DND-41 (cell line): ENCODE measurements around the gene ELN.

ENCODE experiments used
- ATAC-seq: fragments of 200-7000 bp; cut with Tn5 transposase; 3 replicates; pipeline ENCODE4 v1.9.1; 2021; ENCODE audit warnings: low read depth; ENCODE audit not compliant: insufficient read depth
- DNase-seq: peaks from one replicate; pipeline ENCODE4 v3.0.0-alpha.2; 2020
- H2AFZ ChIP-seq: 2 replicates; pipeline ENCODE4 v1.6.0; 2012; ENCODE audit warnings: low read depth, low read length
- H3K27ac ChIP-seq: 2 replicates; pipeline ENCODE4 v1.5.1; 2012; ENCODE audit warnings: low read length, inconsistent platforms
- H3K27me3 ChIP-seq: fragments of 200-600 bp; sonication (generic); 2 replicates; pipeline ENCODE4 v1.6.0; 2012; ENCODE audit warnings: low read length, mild to moderate bottlenecking, inconsistent platforms; ENCODE audit not compliant: insufficient read depth, poor library complexity
- H3K36me3 ChIP-seq: 2 replicates; pipeline ENCODE4 v1.5.1; 2012; ENCODE audit warnings: low read length, inconsistent platforms; ENCODE audit not compliant: insufficient read depth
- H3K4me1 ChIP-seq: 2 replicates; pipeline ENCODE4 v1.5.1; 2012; ENCODE audit warnings: mild to moderate bottlenecking, low read length; ENCODE audit not compliant: insufficient read depth
- H3K4me2 ChIP-seq: 2 replicates; pipeline ENCODE4 v1.6.0; 2012; ENCODE audit warnings: mild to moderate bottlenecking, moderate library complexity, low read length, inconsistent platforms; ENCODE audit not compliant: insufficient read depth
- H3K4me3 ChIP-seq, 2 experiments: fragments of 200-600 bp in 1 of 2; shearing (Covaris generic) in 1 of 2; 2 replicates each; pipeline ENCODE4 v1.5.1; 2012 to 2016; ENCODE audit warnings: inconsistent platforms in 2 of 2, low read length in 2 of 2, mild to moderate bottlenecking in 2 of 2, low read depth in 1 of 2, moderate library complexity in 1 of 2
- H3K79me2 ChIP-seq: 2 replicates; pipeline ENCODE4 v1.6.0; 2012; ENCODE audit warnings: low read length, inconsistent platforms; ENCODE audit not compliant: insufficient read depth
- H3K9ac ChIP-seq: 2 replicates; pipeline ENCODE4 v1.6.0; 2012; ENCODE audit warnings: low read depth, mild to moderate bottlenecking, inconsistent platforms, low read length, moderate library complexity
- H3K9me3 ChIP-seq: 2 replicates; pipeline ENCODE4 v1.5.1; 2012; ENCODE audit warnings: low read length, moderate library complexity, mild to moderate bottlenecking, inconsistent platforms; ENCODE audit not compliant: insufficient read depth, severe bottlenecking
- H4K20me1 ChIP-seq: 2 replicates; pipeline ENCODE4 v1.6.0; 2012; ENCODE audit warnings: low read length; ENCODE audit not compliant: insufficient read depth
- EZH2 ChIP-seq: IDR thresholded peaks from 3 replicates; pipeline ENCODE4 v1.6.1; 2012; ENCODE audit warnings: borderline replicate concordance, low read depth, mild to moderate bottlenecking, moderate library complexity, low read length, inconsistent platforms; ENCODE audit not compliant: severe bottlenecking
- TF ChIP-seq, protein P1 (sequence below): IDR thresholded peaks from 2 replicates; pipeline ENCODE4 v1.5.1; 2012; ENCODE audit warnings: borderline replicate concordance, low read length, moderate library complexity, mild to moderate bottlenecking; ENCODE audit not compliant: poor library complexity, severe bottlenecking; ENCODE audit errors: extremely low read depth

ELN gene

DNA sequence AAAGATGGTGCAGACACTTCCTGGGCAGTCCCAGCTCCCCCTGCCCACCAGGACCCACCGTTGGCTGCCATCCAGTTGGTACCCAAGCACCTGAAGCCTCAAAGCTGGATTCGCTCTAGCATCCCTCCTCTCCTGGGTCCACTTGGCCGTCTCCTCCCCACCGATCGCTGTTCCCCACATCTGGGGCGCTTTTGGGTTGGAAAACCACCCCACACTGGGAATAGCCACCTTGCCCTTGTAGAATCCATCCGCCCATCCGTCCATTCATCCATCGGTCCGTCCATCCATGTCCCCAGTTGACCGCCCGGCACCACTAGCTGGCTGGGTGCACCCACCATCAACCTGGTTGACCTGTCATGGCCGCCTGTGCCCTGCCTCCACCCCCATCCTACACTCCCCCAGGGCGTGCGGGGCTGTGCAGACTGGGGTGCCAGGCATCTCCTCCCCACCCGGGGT is 41.1 kb downstream of the ELN start:
- Histone ChIP-seq H3K4me1 (peaks cover 4% of the 10 kb centered on the region), H3K36me3 (no peaks in the 10 kb centered on the region), H3K9ac (no peak overlapping the region), H3K4me2 (no peak overlapping the region), H3K79me2 (no peaks in the 10 kb centered on the region), H3K27ac (no peak overlapping the region), H3K9me3 (no peaks in the 10 kb centered on the region), H4K20me1 (no peaks in the 10 kb centered on the region), H2AFZ (no peak overlapping the region), H3K4me3 (no peak overlapping the region), H3K27me3 (no peaks in the 10 kb centered on the region)
- no peak for DNase-seq
- ATAC-seq: no peak
- TF ChIP-seq, protein P1, sequence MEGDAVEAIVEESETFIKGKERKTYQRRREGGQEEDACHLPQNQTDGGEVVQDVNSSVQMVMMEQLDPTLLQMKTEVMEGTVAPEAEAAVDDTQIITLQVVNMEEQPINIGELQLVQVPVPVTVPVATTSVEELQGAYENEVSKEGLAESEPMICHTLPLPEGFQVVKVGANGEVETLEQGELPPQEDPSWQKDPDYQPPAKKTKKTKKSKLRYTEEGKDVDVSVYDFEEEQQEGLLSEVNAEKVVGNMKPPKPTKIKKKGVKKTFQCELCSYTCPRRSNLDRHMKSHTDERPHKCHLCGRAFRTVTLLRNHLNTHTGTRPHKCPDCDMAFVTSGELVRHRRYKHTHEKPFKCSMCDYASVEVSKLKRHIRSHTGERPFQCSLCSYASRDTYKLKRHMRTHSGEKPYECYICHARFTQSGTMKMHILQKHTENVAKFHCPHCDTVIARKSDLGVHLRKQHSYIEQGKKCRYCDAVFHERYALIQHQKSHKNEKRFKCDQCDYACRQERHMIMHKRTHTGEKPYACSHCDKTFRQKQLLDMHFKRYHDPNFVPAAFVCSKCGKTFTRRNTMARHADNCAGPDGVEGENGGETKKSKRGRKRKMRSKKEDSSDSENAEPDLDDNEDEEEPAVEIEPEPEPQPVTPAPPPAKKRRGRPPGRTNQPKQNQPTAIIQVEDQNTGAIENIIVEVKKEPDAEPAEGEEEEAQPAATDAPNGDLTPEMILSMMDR: no peak
- TF ChIP-seq EZH2: no peak

DNA sequence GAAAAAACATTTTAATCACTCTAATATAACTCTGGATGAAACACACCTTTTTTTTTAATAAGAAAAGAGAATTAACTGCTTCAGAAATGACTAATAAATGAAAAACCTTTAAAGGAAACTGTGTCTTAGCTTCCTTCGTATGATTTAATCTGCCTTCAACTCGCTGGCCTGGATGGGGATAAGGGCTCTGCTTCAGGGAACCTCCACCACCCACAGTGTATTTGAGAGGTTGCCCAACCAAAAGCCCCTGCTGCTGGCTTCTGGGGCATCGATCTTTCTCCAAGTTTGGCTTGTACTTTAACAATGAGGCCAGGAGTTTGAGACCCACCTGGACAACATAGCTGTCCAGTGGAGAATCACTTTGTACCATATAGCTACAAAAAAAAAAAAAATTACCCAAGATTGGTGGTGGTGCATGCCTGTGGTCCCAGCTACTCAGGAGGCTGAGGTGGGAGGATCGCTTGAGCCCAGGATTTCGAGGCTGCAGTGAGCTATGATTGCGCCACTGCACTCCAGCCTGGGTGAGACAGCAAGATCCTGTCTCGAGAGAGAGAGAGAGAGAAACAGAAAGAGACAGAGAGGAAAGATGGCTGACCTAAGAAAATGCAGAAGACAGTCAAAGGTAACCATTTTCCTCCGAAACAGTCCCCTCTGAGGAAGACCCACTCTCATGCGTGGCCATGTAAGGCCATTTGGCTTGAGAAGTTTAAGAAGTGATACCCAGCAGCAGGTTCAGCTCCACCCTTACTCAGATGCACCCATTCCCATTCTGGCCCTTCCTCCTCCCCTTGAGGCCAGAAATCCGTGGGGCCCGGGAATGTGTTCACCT is 42.0 kb downstream of the ELN start:
- Histone ChIP-seq H3K4me1 (peaks cover 4% of the 10 kb centered on the region), H3K27ac (no peak overlapping the region), H3K9ac (no peak overlapping the region), H3K4me3 (no peak overlapping the region), H3K27me3 (no peaks in the 10 kb centered on the region), H3K36me3 (no peaks in the 10 kb centered on the region), H4K20me1 (no peaks in the 10 kb centered on the region), H3K4me2 (no peak overlapping the region), H3K9me3 (no peaks in the 10 kb centered on the region), H2AFZ (no peak overlapping the region), H3K79me2 (no peaks in the 10 kb centered on the region)
- DNase-seq: no peak
- ATAC-seq: no peak
- TF ChIP-seq, protein P1: no peak
- TF ChIP-seq EZH2: no peak

DNA sequence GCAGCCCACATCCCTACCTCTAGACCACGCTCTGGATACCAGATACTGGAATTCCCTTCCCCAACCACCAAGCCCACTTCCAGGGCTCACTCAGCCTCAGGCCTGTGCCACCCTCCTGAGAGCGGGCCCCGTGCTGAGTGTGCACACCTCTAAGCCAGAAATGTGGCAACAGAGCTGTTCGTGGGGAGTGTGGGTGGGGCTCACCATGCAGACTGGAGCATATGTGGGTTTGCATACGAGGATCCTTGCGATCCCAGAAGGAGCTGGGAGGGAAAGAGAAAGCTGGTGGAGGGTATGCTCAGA is 42.6 kb downstream of the ELN start:
- no peak overlapping the region for H3K27ac ChIP-seq
- H3K79me2 ChIP-seq: no peaks in the 10 kb centered on the region
- no peak overlapping the region for H3K9ac ChIP-seq
- no peaks in the 10 kb centered on the region for H3K9me3 ChIP-seq
- no peak for TF ChIP-seq EZH2
- TF ChIP-seq, protein P1: no peak
- H3K4me2 ChIP-seq: no peak overlapping the region
- H3K4me3 ChIP-seq: no peak overlapping the region
- ATAC-seq (no peak), DNase-seq (no peak)
- H3K4me1 ChIP-seq: peaks cover 4% of the 10 kb centered on the region
- no peaks in the 10 kb centered on the region for H3K36me3 ChIP-seq
- H3K27me3 ChIP-seq: no peaks in the 10 kb centered on the region
- no peak overlapping the region for H2AFZ ChIP-seq
- H4K20me1 ChIP-seq: no peaks in the 10 kb centered on the region
